OCI-LY1 (cell line): ENCODE results near the gene RGS17.

Experiments
- H2AFZ ChIP-seq: fragments of 200-600 bp; sonication (generic), shearing (Covaris generic); 2 replicates; pipeline ENCODE4 v1.6.0; 2014; ENCODE audit warnings: antibody characterized with exemption, mild to moderate bottlenecking, low read length
- H3F3A ChIP-seq: fragments of 200-600 bp; sonication (generic), shearing (Covaris generic); 2 replicates; pipeline ENCODE4 v1.6.0; 2014; ENCODE audit warnings: mild to moderate bottlenecking, antibody characterized with exemption, low read length, moderate library complexity; ENCODE audit not compliant: insufficient read depth
- H3K27ac ChIP-seq: fragments of 200-600 bp; sonication (generic); 2 replicates; pipeline ENCODE4 v1.5.1; 2014; ENCODE audit warnings: low read length, mixed run types, mild to moderate bottlenecking, low read depth; ENCODE audit not compliant: poor library complexity, severe bottlenecking
- H3K27me3 ChIP-seq: fragments of 200-600 bp; sonication (generic); 2 replicates; pipeline ENCODE4 v1.6.0; 2014; ENCODE audit warnings: antibody characterized with exemption, mild to moderate bottlenecking, low read length, moderate library complexity; ENCODE audit not compliant: insufficient read depth
- H3K36me3 ChIP-seq: fragments of 200-600 bp; sonication (generic); 2 replicates; pipeline ENCODE4 v1.6.1; 2014; ENCODE audit warnings: mild to moderate bottlenecking, antibody characterized with exemption, low read length, moderate library complexity, mixed read lengths; ENCODE audit not compliant: insufficient read depth
- H3K4me1 ChIP-seq: fragments of 200-600 bp; sonication (generic); 2 replicates; pipeline ENCODE4 v1.5.1; 2014; ENCODE audit warnings: mild to moderate bottlenecking, low read length, moderate library complexity; ENCODE audit not compliant: insufficient read depth, severe bottlenecking
- H3K4me2 ChIP-seq: fragments of 200-600 bp; sonication (generic), shearing (Covaris generic); 2 replicates; pipeline ENCODE4 v1.6.1; 2014; ENCODE audit warnings: low read length
- H3K4me3 ChIP-seq: fragments of 200-600 bp; sonication (generic); 2 replicates; pipeline ENCODE4 v1.5.1; 2014; ENCODE audit warnings: low read length, low read depth, mild to moderate bottlenecking, mixed read lengths; ENCODE audit not compliant: poor library complexity, severe bottlenecking
- H3K79me2 ChIP-seq: fragments of 200-600 bp; shearing (Covaris generic); 2 replicates; pipeline ENCODE4 v1.6.1; 2016; ENCODE audit warnings: mixed run types, low read length, mixed read lengths; ENCODE audit not compliant: insufficient read depth
- H3K9ac ChIP-seq: fragments of 200-600 bp; sonication (generic), shearing (Covaris generic); 2 replicates; pipeline ENCODE4 v1.6.1; 2014; ENCODE audit warnings: mild to moderate bottlenecking, low read length, mixed read lengths
- H3K9me2 ChIP-seq: fragments of 200-600 bp; sonication (generic), shearing (Covaris generic); 2 replicates; pipeline ENCODE4 v1.6.1; 2014; ENCODE audit warnings: low read depth, mild to moderate bottlenecking, low read length, mixed read lengths
- H3K9me3 ChIP-seq: fragments of 200-600 bp; shearing (Covaris generic); 2 replicates; pipeline ENCODE4 v1.6.1; 2014; ENCODE audit warnings: low read length, mixed read lengths
- H4K20me1 ChIP-seq: fragments of 200-600 bp; sonication (generic), shearing (Covaris generic); 2 replicates; pipeline ENCODE4 v1.6.0; 2016; ENCODE audit warnings: mild to moderate bottlenecking, low read length; ENCODE audit not compliant: insufficient read depth
- CTCF ChIP-seq: fragments of 200-600 bp; sonication (generic), shearing (Covaris generic); IDR thresholded peaks from 2 replicates; pipeline ENCODE4 v1.5.1; 2017; ENCODE audit warnings: mild to moderate bottlenecking, antibody characterized with exemption, low read length, moderate library complexity, mixed read lengths
- EZH2 ChIP-seq: fragments of 200-600 bp; sonication (generic), shearing (Covaris generic); IDR thresholded peaks from 2 replicates; pipeline ENCODE4 v1.8.0; 2017; ENCODE audit warnings: borderline replicate concordance, mixed run types, mild to moderate bottlenecking, antibody characterized with exemption, low read length, moderate library complexity, mixed read lengths

The RGS17 gene

GRCh38 chr6:153150371-153150751, 19.3 kb upstream of the RGS17 start:
- Histone ChIP-seq H4K20me1 (no peaks in the 10 kb centered on the region), H3K9me2 (no peaks in the 10 kb centered on the region), H3K9ac (no peak overlapping the region), H2AFZ (no peak overlapping the region), H3K4me3 (no peak overlapping the region), H3F3A (no peaks in the 10 kb centered on the region), H3K27me3 (no peaks in the 10 kb centered on the region), H3K4me1 (no peaks in the 10 kb centered on the region), H3K36me3 (no peaks in the 10 kb centered on the region), H3K4me2 (no peak overlapping the region), H3K79me2 (no peaks in the 10 kb centered on the region), H3K27ac (no peak overlapping the region), H3K9me3 (no peaks in the 10 kb centered on the region)
- no peak for TF ChIP-seq CTCF
- TF ChIP-seq EZH2, result no peak

GRCh38 chr6:153149891-153150290, 18.8 kb upstream of the RGS17 start:
- H3K4me3 ChIP-seq, result no peak overlapping the region
- no peaks in the 10 kb centered on the region for H3F3A ChIP-seq
- H3K36me3 ChIP-seq, result no peaks in the 10 kb centered on the region
- no peak overlapping the region for H3K4me2 ChIP-seq
- H3K27ac ChIP-seq, result no peak overlapping the region
- H3K4me1 ChIP-seq, result no peaks in the 10 kb centered on the region
- TF ChIP-seq CTCF (no peak), EZH2 (no peak)
- H3K79me2 ChIP-seq, result no peaks in the 10 kb centered on the region
- H3K9me3 ChIP-seq, result no peaks in the 10 kb centered on the region
- no peaks in the 10 kb centered on the region for H3K27me3 ChIP-seq
- H3K9me2 ChIP-seq, result no peaks in the 10 kb centered on the region
- no peak overlapping the region for H2AFZ ChIP-seq
- no peak overlapping the region for H3K9ac ChIP-seq
- H4K20me1 ChIP-seq, result no peaks in the 10 kb centered on the region

- H3K36me3 ChIP-seq, result no peaks in the 10 kb centered on the region
Measured at GRCh38 chr6:153146413-153146812, 15.3 kb upstream of the RGS17 start.

More at GRCh38 chr6:153146413-153146812, 15.3 kb upstream of the RGS17 start:
- Histone ChIP-seq H3K27ac (no peak overlapping the region), H2AFZ (no peak overlapping the region), H3K27me3 (no peaks in the 10 kb centered on the region), H3K9me3 (no peaks in the 10 kb centered on the region), H4K20me1 (no peaks in the 10 kb centered on the region), H3F3A (no peaks in the 10 kb centered on the region), H3K9me2 (no peaks in the 10 kb centered on the region), H3K79me2 (no peaks in the 10 kb centered on the region), H3K4me2 (no peak overlapping the region), H3K4me3 (no peak overlapping the region), H3K9ac (no peak overlapping the region), H3K4me1 (no peaks in the 10 kb centered on the region)
- no peak for TF ChIP-seq EZH2
- no peak for TF ChIP-seq CTCF
